GM18505 (cell line): ENCODE data around the gene MRGPRX4.
"Not testable (repeated sequence)": the region's sequence is repeated elsewhere in the genome, so short reads cannot be mapped to it uniquely, and the experiment has no call there.

ENCODE experiments used
- ATAC-seq: cut with Tn5 transposase; IDR thresholded peaks from one replicate; pipeline ENCODE4 v1.9.1; 2021; ENCODE audit not compliant: unreplicated experiment
- POLR2A ChIP-seq: IDR thresholded peaks from 4 replicates; pipeline ENCODE4 v1.6.1; 2011; ENCODE audit warnings: borderline replicate concordance; ENCODE audit not compliant: insufficient read depth, insufficient read length; ENCODE audit errors: extremely low read depth

The MRGPRX4 gene

GRCh38 chr11:18191376-18191775 lies 18.7 kb downstream of the MRGPRX4 start:
- no peak for ATAC-seq
- no peak for TF ChIP-seq POLR2A

GRCh38 chr11:18193010-18193409 lies 20.4 kb downstream of the MRGPRX4 start:
- TF ChIP-seq POLR2A, result no peak
- no peak for ATAC-seq

GRCh38 chr11:18196532-18196931 lies 23.9 kb downstream of the MRGPRX4 start:
- TF ChIP-seq POLR2A, result no peak
- no peak for ATAC-seq

GRCh38 chr11:18197738-18198137 lies 25.1 kb downstream of the MRGPRX4 start:
- not testable (repeated sequence) for ATAC-seq

- ATAC-seq, result no peak
- no peak for TF ChIP-seq POLR2A
These were observed 31.1 kb downstream of the MRGPRX4 start for GRCh38 chr11:18203723-18204122.

- TF ChIP-seq POLR2A, result no peak
- ATAC-seq, result no peak
These were observed 31.6 kb downstream of the MRGPRX4 start for GRCh38 chr11:18204220-18204619.

- no peak for TF ChIP-seq POLR2A
- ATAC-seq, result no peak
These were observed 32.1 kb downstream of the MRGPRX4 start for GRCh38 chr11:18204771-18205170.

- ATAC-seq, result no peak
- TF ChIP-seq POLR2A, result no peak
These were observed 36.4 kb downstream of the MRGPRX4 start for GRCh38 chr11:18209058-18209457.

- ATAC-seq, result no peak
- no peak for TF ChIP-seq POLR2A
These were observed 48.7 kb downstream of the MRGPRX4 start for GRCh38 chr11:18221274-18221876.

- ATAC-seq, result no peak
- no peak for TF ChIP-seq POLR2A
These were observed 50.3 kb downstream of the MRGPRX4 start for GRCh38 chr11:18222814-18223421.
